ENCODE measurements around the gene CFAP57.

DNA sequence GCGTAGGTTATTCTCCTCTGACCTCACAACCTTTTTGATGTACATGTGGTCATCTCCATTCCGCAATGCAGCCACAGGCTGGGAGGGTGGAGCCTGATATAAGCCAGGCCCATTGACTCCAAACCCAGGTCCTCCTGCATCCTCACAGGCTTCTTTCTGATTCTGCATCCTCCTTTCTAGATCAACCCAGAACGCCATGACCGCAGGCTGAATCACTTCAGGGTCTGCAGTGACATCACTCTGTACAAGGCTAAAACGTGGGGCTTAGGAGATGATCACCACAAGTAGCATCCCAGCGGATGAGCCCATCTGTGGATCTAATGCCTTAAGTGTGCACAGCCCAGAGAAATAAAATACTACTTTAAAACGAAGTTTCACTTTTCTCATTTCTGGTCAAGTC, 16.1 kb upstream of the CFAP57 start:
- TF ChIP-seq CTCF (IDR thresholded peaks at IDR 0.05; ENCODE audit: poor library complexity) (no peak), EZH2 (IDR thresholded peaks at IDR 0.05; ENCODE audit: borderline replicate concordance) (no peak), EZH2phosphoT487 (IDR thresholded peaks at IDR 0.05; ENCODE audit: low read depth, severe bottlenecking, unreplicated experiment) (no peak)
